AG04449 (cell line): ENCODE measurements around the gene IMMP2L.
"Not testable (repeated sequence)": the region's sequence is repeated elsewhere in the genome, so short reads cannot be mapped to it uniquely, and the experiment has no call there.

Experiments
- CTCF ChIA-PET: fragments of 350-600 bp; formaldehyde crosslinking; extraction: SDS; loops from one replicate; lab custom pipeline; 2021; ENCODE audit warnings: antibody characterized with exemption; lab: Yijun Ruan, JAX
- POLR2A ChIA-PET: fragments of 400-600, 350-600 bp; formaldehyde crosslinking; extraction: SDS; loops from one replicate; lab custom pipeline; 2020; ENCODE audit warnings: antibody characterized with exemption, inconsistent platforms; lab: Yijun Ruan, JAX
- DNase-seq: peaks from one replicate; pipeline ENCODE4 v3.0.0-alpha.2; 2010; ENCODE audit warnings: low read depth, low spot score
- H3K4me3 ChIP-seq: 2 replicates; pipeline ENCODE4 v1.5.1; 2011; ENCODE audit warnings: low read depth, mild to moderate bottlenecking, control low read depth, low read length
- TF ChIP-seq, protein P1 (sequence below): IDR thresholded peaks from one replicate; pipeline ENCODE4 v1.5.1; 2011; ENCODE audit warnings: mild to moderate bottlenecking, moderate library complexity, low read length, control low read depth, inconsistent platforms; ENCODE audit not compliant: insufficient read depth; ENCODE audit errors: missing control alignments

IMMP2L gene

DNA sequence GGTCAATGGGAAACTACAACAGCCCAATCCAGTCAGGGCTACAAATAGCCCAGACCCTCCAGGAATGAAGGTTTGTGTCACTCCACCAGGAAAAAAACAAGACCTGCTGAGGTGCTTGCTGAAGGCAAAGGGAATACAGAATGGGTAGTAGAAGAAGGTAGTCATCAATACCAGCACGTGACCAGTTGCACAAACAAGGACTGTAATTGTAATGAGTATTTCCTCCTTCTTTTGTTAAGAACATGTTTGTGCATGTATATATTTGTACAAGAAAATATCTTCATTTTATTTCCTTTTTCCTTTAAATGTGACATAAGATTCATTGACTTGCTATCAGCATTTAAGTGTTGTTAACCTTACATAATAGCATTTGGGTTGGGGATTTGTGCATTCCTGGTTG lies 229.3 kb downstream of the IMMP2L start:
- ChIA-PET POLR2A (no interaction called here), CTCF (no interaction called here)
- TF ChIP-seq, protein P1, sequence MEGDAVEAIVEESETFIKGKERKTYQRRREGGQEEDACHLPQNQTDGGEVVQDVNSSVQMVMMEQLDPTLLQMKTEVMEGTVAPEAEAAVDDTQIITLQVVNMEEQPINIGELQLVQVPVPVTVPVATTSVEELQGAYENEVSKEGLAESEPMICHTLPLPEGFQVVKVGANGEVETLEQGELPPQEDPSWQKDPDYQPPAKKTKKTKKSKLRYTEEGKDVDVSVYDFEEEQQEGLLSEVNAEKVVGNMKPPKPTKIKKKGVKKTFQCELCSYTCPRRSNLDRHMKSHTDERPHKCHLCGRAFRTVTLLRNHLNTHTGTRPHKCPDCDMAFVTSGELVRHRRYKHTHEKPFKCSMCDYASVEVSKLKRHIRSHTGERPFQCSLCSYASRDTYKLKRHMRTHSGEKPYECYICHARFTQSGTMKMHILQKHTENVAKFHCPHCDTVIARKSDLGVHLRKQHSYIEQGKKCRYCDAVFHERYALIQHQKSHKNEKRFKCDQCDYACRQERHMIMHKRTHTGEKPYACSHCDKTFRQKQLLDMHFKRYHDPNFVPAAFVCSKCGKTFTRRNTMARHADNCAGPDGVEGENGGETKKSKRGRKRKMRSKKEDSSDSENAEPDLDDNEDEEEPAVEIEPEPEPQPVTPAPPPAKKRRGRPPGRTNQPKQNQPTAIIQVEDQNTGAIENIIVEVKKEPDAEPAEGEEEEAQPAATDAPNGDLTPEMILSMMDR: no peak
- no peak for DNase-seq
- H3K4me3 ChIP-seq: no peak overlapping the region

DNA sequence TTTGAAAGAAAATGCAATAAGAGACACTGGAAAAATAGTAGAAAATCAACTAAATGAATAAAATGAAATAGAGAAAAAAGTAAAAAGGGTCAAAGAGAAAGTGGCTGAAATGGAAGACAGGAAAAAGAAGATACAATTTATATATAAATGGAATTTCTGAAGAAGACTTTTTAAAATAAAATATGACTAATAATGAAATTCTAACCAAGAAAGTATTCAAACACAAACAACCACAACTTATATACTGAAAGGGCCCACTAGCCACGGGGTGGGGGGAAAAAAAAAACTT lies 232.1 kb downstream of the IMMP2L start:
- TF ChIP-seq, protein P1: no peak
- H3K4me3 ChIP-seq: no peak overlapping the region
- DNase-seq: no peak
- CTCF ChIA-PET: no interaction called here
- POLR2A ChIA-PET: no interaction called here

- no peak overlapping the region for H3K4me3 ChIP-seq
- ChIA-PET CTCF (interaction anchor here (1.0 to 2.2 kb wide), 5 partner anchors 154 to 407 kb away, joined by 3 to 11 read pairs (median 4); no protein-coding TSS in a partner anchor), POLR2A (no interaction called here)
- TF ChIP-seq, protein P1: no peak
- no peak for DNase-seq
These were observed 232.7 kb downstream of the IMMP2L start for GRCh38 chr7:111329367-111330234.

GRCh38 chr7:111328487-111328886 lies 233.8 kb downstream of the IMMP2L start:
- POLR2A ChIA-PET: no interaction called here
- CTCF ChIA-PET: interaction anchor here (1.3 to 2.2 kb wide), 3 partner anchors 402 to 408 kb away, joined by 3 to 11 read pairs (median 6); no protein-coding TSS in a partner anchor
- TF ChIP-seq, protein P1: no peak
- no peak overlapping the region for H3K4me3 ChIP-seq
- DNase-seq: no peak

DNA sequence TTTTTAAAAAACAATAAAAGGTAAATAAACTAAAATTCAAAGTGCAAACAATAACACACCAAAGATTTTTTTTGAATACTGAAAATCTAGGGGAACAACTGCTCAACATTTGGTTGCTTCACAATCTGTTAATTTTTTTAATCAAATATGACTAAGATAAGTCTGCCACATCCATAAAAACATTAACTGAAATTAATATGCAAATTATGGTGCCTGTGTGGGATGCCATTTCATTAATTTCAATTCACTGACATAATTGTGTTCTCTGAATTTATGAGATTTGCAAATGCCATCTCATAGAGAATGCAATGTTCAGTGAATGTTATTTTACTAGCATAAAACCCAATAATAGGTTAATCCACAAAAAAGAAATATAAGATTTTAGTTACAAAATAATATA lies 237.5 kb downstream of the IMMP2L start:
- TF ChIP-seq, protein P1: no peak
- ChIA-PET POLR2A (no interaction called here), CTCF (interaction anchor here (1.0 kb wide), 1 partner anchor 411 kb away, joined by 3 read pairs; no protein-coding TSS in a partner anchor)
- DNase-seq: no peak
- no peak overlapping the region for H3K4me3 ChIP-seq

DNA sequence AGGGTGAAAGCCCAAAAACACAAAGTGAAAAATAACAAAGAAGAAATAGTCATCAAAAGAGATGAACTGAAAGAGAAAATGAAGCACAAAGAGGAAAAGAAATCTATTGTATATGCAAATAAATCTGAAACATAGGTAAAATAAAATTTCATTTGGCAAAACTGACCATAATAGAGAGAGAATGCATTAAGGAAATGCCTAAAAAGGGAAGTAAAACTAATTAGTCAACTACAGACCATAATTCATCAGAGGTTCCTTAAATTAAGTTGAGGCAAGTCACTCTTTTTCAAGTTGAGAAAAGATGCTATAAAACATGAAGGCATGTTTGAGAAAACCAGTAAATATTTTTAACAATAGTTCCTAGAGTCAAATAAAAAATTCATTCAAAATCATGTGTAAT lies 238.1 kb downstream of the IMMP2L start:
- CTCF ChIA-PET: interaction anchor here (1.0 kb wide), 1 partner anchor 412 kb away, joined by 3 read pairs; no protein-coding TSS in a partner anchor
- TF ChIP-seq, protein P1: no peak
- H3K4me3 ChIP-seq: no peak overlapping the region
- POLR2A ChIA-PET: no interaction called here
- no peak for DNase-seq

DNA sequence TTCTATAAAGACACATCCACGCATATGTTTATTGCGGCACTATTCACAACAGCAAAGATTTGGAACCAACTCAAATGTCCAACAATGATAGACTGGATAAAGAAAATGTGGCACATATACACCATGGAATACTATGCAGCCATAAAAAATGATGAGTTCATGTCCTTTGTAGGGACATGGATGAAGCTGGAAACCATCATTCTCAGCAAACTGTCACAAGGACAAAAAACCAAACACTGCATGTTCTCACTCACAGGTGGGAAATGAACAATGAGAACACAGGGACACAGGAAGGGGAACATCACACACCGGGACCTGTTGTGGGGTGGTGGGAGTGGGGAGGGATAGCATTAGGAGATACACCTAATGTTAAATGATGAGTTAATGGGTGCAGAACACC lies 238.6 kb downstream of the IMMP2L start:
- POLR2A ChIA-PET, CTCF ChIA-PET: not testable (repeated sequence)

More for the DNA sequence above, 238.6 kb downstream of the IMMP2L start:
- not testable (repeated sequence) for DNase-seq, H3K4me3 ChIP-seq
